ENCODE data around the gene FNBP1. TPM values are rescaled to one million over a fixed set of nuclear protein-coding genes. Genes with fewer than 3 reads are reported as not detected.

FNBP1 gene
- total and polyA plus RNA-seq, 2 of the 13 experiments (the other 11 are each of a cell fraction or from before 2014, with no cell fraction given), result 5.4 to 19.5 TPM

DNA sequence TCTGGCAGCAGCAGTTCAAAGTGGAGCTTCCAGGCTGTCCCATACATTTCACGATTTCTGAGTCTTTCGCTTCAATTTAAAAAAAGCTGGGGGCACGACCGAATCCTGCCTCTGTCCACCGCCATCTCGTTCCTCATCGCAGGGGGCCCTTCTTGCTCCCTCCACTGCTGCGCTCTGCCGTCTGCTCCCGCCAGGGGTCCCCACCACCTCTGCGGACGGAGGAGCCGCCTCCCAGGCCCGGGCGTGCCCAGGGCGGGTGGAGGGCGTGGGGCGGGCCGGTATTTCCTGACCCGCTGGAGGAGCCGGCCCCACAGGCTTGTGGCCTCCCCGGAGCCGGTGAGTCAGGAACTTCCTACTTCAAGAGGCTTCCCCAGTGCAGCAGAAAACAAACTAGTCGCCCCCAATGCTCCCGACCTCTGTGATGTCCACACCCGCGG is 157.3 kb downstream of the FNBP1 start (continued):
- TF ChIP-seq XRCC5 (optimal IDR thresholded peaks at IDR 0.05; ENCODE audit: low read length) (peak; percentile 96), RXRB (CRISPR knock-in tag; IDR thresholded peaks at IDR 0.05; ENCODE audit: borderline replicate concordance) (peak; percentile 48; the same call in 1 of the 2 replicates), SP1 (IDR thresholded peaks at IDR 0.05) (no peak), SP1 (CRISPR knock-in tag; IDR thresholded peaks at IDR 0.05) (0 out of 2 replicates have a peak, but pooled peaks have one; percentile 31), ADNP (CRISPR knock-in tag; IDR thresholded peaks at IDR 0.05) (no peak), HDAC1 (CRISPR knock-in tag; IDR thresholded peaks at IDR 0.05) (peak; percentile 48), SRSF1 (optimal IDR thresholded peaks at IDR 0.05; ENCODE audit: low read depth, low read length) (peak; percentile 87), ZFP82 (CRISPR knock-in tag; IDR thresholded peaks at IDR 0.05; ENCODE audit: borderline replicate concordance) (no peak), SALL1 (CRISPR knock-in tag; IDR thresholded peaks at IDR 0.05) (peak; percentile 51; the same call in 1 of the 2 replicates), IRF2 (CRISPR knock-in tag; IDR thresholded peaks at IDR 0.05) (0 out of 2 replicates have a peak, but pooled peaks have one; percentile 46), FOXO1 (CRISPR knock-in tag; IDR thresholded peaks at IDR 0.05) (0 out of 2 replicates have a peak, but pooled peaks have one; percentile 15), KAT7 (CRISPR knock-in tag; IDR thresholded peaks at IDR 0.05; ENCODE audit: borderline replicate concordance) (0 out of 2 replicates have a peak, but pooled peaks have one; percentile 32), FOXA3 (CRISPR knock-in tag; IDR thresholded peaks at IDR 0.05) (0 out of 2 replicates have a peak, but pooled peaks have one; percentile 27), ZNF552 (CRISPR knock-in tag; IDR thresholded peaks at IDR 0.05; ENCODE audit: borderline replicate concordance) (peak; percentile 25; the same call in 1 of the 2 replicates), ZBTB7B (CRISPR knock-in tag; IDR thresholded peaks at IDR 0.05) (peak; percentile 43; the same call in 1 of the 2 replicates), PHB2 (IDR thresholded peaks at IDR 0.05; ENCODE audit: partially characterized antibody) (no peak), SETDB1 (CRISPR knock-in tag; IDR thresholded peaks at IDR 0.05; ENCODE audit: borderline replicate concordance) (0 out of 2 replicates have a peak, but pooled peaks have one; percentile 27), SPEN (CRISPR knock-in tag; IDR thresholded peaks at IDR 0.05; ENCODE audit: low read depth) (peak; percentile 45; the same call in 1 of the 2 replicates), POLR2A (IDR thresholded peaks at IDR 0.05; ENCODE audit: insufficient read depth in 1 of 2, low read depth in 2 of 2, low read length in 2 of 2) (no peak), YY1 (IDR thresholded peaks at IDR 0.05; ENCODE audit: insufficient read depth, insufficient replicate concordance, low read depth, low read length) (peak; percentile 72), SIX4 (CRISPR knock-in tag; IDR thresholded peaks at IDR 0.05) (no peak)
- TF ChIP-seq, protein P1, sequence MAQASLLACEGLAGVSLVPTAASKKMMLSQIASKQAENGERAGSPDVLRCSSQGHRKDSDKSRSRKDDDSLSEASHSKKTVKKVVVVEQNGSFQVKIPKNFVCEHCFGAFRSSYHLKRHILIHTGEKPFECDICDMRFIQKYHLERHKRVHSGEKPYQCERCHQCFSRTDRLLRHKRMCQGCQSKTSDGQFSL (CRISPR knock-in tag; IDR thresholded peaks at IDR 0.05), result no peak
- TF ChIP-seq, protein P2, sequence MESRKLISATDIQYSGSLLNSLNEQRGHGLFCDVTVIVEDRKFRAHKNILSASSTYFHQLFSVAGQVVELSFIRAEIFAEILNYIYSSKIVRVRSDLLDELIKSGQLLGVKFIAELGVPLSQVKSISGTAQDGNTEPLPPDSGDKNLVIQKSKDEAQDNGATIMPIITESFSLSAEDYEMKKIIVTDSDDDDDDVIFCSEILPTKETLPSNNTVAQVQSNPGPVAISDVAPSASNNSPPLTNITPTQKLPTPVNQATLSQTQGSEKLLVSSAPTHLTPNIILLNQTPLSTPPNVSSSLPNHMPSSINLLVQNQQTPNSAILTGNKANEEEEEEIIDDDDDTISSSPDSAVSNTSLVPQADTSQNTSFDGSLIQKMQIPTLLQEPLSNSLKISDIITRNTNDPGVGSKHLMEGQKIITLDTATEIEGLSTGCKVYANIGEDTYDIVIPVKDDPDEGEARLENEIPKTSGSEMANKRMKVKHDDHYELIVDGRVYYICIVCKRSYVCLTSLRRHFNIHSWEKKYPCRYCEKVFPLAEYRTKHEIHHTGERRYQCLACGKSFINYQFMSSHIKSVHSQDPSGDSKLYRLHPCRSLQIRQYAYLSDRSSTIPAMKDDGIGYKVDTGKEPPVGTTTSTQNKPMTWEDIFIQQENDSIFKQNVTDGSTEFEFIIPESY (CRISPR knock-in tag; IDR thresholded peaks at IDR 0.05), result peak; percentile 70
- TF ChIP-seq, protein P3, sequence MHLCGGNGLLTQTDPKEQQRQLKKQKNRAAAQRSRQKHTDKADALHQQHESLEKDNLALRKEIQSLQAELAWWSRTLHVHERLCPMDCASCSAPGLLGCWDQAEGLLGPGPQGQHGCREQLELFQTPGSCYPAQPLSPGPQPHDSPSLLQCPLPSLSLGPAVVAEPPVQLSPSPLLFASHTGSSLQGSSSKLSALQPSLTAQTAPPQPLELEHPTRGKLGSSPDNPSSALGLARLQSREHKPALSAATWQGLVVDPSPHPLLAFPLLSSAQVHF (CRISPR knock-in tag; IDR thresholded peaks at IDR 0.05), result 0 out of 2 replicates have a peak, but pooled peaks have one; percentile 29
- TF ChIP-seq, protein P4, sequence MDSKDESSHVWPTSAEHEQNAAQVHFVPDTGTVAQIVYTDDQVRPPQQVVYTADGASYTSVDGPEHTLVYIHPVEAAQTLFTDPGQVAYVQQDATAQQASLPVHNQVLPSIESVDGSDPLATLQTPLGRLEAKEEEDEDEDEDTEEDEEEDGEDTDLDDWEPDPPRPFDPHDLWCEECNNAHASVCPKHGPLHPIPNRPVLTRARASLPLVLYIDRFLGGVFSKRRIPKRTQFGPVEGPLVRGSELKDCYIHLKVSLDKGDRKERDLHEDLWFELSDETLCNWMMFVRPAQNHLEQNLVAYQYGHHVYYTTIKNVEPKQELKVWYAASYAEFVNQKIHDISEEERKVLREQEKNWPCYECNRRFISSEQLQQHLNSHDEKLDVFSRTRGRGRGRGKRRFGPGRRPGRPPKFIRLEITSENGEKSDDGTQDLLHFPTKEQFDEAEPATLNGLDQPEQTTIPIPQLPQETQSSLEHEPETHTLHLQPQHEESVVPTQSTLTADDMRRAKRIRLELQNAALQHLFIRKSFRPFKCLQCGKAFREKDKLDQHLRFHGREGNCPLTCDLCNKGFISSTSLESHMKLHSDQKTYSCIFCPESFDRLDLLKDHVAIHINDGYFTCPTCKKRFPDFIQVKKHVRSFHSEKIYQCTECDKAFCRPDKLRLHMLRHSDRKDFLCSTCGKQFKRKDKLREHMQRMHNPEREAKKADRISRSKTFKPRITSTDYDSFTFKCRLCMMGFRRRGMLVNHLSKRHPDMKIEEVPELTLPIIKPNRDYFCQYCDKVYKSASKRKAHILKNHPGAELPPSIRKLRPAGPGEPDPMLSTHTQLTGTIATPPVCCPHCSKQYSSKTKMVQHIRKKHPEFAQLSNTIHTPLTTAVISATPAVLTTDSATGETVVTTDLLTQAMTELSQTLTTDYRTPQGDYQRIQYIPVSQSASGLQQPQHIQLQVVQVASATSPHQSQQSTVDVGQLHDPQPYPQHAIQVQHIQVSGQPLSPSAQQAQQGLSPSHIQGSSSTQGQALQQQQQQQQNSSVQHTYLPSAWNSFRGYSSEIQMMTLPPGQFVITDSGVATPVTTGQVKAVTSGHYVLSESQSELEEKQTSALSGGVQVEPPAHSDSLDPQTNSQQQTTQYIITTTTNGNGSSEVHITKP (CRISPR knock-in tag; IDR thresholded peaks at IDR 0.05; ENCODE audit: low read depth), result peak; percentile 41; the same call in 1 of the 2 replicates
